ENCODE data around the gene TNFSF12.

DNA sequence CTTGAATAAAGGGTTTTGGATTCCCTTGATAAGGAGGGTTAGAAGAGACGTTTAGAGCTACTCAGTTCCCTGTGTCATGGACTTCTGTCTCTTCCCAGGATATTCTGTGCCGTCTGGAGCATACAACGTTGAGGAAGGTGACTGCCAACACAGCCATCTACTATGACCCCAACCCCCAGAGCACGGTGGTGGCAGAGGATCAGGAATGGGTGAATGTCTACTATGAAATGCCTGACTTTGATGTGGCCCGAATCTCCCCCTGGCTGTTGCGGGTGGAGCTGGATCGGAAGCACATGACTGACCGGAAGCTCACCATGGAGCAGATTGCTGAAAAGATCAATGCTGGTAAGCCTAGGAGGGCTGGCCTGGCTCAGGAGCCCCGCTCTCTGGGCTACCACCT lies 40.0 kb upstream of the TNFSF12 start:
- TF ChIP-seq, protein P1, sequence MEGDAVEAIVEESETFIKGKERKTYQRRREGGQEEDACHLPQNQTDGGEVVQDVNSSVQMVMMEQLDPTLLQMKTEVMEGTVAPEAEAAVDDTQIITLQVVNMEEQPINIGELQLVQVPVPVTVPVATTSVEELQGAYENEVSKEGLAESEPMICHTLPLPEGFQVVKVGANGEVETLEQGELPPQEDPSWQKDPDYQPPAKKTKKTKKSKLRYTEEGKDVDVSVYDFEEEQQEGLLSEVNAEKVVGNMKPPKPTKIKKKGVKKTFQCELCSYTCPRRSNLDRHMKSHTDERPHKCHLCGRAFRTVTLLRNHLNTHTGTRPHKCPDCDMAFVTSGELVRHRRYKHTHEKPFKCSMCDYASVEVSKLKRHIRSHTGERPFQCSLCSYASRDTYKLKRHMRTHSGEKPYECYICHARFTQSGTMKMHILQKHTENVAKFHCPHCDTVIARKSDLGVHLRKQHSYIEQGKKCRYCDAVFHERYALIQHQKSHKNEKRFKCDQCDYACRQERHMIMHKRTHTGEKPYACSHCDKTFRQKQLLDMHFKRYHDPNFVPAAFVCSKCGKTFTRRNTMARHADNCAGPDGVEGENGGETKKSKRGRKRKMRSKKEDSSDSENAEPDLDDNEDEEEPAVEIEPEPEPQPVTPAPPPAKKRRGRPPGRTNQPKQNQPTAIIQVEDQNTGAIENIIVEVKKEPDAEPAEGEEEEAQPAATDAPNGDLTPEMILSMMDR (IDR thresholded peaks at IDR 0.05): no peak
- no peak for TF ChIP-seq POLR2AphosphoS5 (IDR thresholded peaks at IDR 0.05)
- no peak for TF ChIP-seq POLR2A (IDR thresholded peaks at IDR 0.05)

Data from transverse colon (tissue), 4 donors.